Globus pallidus (tissue), 1 donor: ENCODE data around the gene NUP210.
A peak's percentile ranks its signal among the peaks of the same experiment; 100 is the strongest.
"Not testable (repeated sequence)": the region's sequence is repeated elsewhere in the genome, so short reads cannot be mapped to it uniquely, and the experiment has no call there.

ENCODE experiments used
- DNase-seq: peaks from one replicate; pipeline ENCODE4 v3.0.0-alpha.2; 2015; ENCODE audit warnings: low spot score

NUP210 gene

DNA sequence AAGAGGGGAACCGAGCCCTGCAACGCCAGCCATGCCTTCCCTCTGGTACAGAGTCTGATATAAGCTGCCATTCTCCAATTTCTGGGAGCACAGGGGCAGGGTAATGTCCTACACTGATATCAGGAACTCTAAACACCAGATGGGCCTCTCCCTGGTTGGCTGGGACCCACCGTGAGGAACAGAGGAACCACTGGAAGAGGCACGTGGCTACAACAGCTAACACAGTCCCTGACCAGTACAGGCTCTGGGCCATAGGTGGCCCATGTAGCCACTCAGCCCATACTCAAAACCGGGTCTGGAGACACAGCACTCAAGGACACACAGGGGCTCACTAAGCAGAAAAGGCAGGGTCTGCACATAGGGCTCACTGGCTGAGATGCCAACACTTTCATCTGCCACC, 13.9 kb downstream of the NUP210 start:
- DNase-seq: no peak

DNA sequence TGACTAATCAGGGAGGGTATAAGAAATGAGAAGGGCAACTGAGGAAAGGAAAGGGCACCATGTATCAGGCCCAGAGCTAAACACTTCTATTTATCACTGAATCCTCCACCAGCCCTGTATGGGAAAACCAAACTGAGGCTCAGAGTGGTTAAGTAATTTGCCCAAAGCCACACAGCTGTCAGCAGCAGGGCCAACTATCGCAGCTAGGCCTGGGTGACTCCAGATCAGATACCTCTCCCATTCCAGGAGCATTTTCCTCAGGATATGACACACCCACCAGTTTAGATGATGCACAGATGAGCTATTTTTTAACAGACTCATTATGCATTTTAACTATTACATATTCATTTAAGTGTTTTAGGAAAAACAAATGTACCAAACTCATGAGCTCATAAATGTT, 14.5 kb downstream of the NUP210 start:
- no peak for DNase-seq

DNA sequence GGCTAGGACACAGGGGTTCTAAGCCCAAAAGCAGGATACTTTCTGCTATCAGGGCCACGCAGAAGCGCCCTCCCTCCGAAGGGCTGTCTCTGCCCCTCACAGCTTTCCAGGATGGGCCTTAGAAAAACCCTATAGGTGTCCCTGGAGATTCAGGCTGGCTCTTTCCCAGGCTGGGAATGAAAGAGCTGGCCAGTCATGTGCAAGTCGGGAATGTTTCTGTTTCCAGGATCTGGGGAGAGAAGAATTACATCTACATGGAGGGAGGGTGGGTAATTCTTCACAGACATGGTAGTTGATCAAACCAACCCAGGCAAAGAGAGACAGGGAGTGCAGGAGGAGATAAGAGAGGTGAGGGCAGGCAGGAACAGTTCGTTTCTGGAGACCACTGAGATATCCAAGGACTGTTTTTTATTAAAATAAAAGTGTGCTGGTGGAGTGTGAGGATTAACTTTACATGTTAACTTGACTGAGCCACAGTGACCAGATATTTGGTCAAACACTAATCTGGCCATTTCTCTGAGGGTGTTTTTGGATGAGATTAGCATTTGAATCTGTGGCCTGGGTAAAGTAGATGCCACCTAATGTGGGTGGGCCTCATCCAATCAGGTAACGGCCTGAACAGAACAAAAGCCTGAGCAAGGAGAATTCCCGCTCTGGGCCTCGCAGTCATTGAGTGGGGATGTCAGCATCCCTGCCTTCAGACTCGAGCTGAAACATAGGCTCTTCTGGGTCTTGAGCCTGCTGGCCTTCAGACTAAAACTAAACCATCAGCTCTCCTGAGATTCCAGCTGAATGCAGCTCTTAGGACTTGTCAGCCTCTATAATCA, 15.3 kb downstream of the NUP210 start:
- no peak for DNase-seq

DNA sequence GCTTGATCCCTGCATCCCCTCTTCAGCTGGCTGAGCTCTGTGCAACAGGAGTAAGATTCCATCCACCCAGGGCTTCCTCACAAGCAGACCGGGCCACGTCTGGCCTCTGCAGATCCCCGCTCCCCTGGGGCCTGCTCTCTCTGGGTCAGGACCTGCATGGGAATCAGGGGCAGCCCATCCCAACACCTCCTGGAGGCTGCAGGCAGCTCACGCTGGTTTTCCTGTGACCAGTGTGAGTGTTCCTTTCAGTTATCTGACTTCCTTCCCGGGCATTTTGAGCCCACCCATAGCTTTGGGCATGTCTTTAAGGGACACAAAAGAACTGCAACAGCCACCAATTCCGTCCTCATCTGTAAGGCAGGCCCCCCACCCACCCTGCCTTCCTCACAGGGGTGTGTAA, 16.3 kb downstream of the NUP210 start:
- DNase-seq: no peak

DNA sequence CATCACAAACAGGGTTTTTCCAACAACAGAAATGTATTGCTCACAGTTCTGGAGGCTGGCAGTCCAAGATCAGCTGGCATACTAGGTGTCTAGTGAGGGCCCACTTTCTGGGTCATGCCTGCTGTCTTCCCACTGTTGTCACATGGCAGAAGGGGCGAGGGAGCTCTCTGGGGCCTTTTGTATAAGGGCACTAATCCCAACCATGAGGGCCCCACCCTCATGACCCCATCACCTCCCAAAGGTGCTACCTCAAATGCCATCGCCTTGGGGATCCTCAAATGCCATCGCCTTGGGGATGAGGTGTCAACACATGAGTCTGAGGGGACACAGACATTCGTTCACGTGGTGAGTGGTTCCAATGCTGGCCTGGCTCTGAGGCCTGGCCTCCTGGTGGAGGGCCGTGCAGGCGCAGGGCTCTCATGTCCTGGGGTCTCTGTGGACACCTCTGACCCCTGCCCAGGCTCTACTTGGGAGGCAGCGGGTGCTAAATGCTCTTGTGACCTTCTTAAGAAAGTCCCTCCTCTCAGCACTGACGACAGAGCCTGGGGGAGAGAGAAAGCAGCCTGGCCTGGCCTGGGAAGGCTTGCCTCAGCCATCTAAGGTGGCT, 16.8 kb downstream of the NUP210 start:
- DNase-seq: no peak

DNA sequence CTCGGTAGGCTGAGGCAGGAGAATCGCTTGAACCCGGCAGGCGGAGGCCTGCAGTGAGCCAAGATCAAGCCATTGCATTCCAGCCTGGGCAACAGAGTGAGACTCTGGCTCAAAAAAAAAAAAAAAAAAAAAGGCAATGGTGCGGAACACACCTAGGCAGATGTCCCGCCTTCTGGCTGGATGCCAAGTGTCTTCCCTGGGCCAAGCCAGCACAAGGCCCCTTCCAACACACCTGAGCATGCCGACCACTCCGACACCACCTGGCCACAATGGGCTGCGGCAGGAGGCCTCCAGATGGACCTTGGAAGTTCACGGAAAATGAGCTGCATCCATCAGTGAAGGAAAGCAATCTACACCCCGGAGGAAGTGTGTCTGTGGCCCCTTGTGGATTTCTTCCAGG, 19.0 kb downstream of the NUP210 start:
- no peak for DNase-seq

DNA sequence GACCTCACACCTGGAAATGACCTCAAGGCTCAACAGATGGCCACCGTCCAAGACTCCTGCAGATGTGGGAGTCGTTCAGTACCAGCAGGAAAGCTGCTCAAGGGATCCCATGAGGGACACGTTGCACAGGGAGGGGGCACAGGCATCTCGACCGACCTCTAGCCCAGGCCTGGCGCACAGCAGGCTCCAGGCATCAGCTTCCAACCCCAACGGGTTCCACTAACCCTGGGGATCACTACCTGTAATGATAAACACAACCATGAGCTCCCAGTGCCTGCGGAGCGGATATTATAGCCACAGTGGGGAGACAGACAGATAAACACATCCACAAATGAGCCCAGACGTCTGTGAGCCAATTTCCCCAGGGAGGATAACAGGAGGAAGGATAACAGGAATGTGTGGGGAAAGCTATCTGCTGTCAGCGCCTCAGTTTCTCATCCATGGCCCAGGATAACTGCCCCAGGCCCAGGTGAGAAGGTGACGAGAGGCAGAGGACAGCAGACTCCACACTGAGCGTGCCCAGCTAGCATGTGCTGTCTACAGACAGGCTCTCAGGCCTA, 19.9 kb downstream of the NUP210 start:
- DNase-seq: no peak

DNA sequence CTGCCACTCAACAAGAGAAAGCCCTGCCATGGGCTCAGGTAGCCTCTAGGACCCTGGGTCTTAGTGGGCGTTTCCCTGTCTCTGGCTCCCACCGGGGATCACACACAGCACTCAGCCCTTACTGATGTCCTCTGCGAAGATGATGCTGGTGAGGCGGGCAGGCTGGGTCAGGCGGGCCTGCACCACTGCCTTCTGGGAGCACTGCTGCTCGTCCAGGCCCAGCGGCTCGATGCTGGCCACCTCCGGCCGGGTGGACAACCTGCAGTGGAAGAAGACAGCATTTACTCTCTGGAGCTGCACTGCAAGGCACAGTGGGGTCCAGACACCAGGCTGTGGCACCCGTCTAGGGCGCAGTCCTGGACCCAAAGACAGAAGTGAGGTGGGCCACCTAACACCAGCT, 20.5 kb downstream of the NUP210 start:
- no peak for DNase-seq

DNA sequence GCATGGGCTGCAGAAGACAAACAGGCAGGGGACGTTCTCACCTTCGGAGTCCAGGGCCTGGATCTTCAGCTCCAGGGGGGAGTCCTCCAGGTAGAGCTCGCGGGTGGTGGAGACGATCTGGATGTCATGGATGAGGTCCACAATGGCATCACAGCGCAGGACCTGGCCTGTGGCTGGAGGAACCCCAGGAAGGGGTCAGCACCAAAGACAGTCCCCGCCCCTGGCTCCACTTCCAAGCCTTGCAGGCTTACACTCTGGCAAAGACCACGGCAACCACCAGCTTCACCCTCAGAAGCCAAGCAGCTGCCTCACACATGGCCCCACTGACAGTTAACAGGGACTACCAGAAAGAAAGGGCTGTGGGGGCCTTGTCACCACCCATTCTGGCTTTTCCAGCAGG, 22.8 kb downstream of the NUP210 start:
- DNase-seq: no peak

DNA sequence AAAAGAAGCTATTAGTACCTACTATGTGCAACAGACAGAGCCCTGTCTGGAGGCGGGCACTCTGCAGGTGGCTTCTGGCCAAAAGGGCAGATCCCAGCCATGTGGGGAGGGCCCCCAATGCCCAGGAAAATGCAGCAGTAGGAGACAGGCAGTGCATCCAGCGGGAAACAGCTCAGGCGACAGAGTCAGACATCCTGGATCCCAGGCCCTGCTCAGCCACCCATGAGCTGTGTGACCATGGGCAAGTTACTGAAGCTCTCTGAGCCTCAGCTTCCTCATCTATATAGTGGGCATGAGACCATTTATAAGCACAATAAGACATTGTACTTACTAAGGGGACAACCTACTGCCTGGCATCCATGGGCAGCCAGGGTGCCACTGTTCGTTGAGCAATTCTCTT, 25.8 kb downstream of the NUP210 start:
- no peak for DNase-seq

DNA sequence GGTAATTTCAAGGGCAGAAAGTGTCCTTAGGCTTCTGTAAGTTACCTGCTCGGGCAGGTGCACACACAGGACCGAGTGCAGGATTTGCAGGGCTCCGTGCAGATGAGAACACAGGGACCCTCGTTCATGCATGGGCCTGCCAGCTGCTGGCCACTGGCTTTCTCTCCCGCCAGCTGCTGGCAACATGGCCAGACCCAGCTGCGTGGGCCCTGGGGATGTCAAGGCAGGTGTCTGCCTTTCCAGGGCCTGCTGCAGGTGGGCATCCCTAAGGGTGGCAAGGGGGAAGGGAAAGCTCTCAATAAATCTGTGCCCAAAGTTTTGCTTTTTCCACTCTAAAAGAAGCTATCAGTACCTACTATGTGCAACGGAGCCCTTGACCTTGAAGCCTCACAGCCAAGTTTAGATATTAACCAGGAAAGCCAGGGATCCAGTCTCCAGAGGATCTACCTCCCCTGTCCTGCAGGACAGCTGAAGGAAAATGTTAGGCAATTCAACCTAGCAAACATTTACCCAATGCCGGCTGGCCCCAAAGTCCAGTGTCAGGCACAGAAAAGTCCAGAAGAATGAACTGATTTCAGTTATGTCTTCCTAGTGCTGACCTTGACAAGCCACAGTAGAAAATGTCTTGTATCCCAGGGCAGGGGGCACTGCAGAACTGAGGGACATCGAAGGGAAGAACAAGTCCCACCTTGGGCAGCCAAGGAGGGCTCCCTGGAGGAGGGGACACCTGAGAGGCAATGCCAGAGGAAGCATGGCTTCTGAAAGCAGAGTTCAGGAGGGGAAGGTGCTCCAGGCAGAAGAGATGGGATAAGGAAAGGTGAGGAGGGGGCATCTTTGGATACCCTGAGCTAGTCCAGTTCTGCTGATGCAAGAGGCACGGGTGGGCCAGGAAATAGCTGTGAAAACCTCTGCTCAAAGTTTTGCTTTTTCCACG, 26.4 kb downstream of the NUP210 start:
- DNase-seq: no peak

DNA sequence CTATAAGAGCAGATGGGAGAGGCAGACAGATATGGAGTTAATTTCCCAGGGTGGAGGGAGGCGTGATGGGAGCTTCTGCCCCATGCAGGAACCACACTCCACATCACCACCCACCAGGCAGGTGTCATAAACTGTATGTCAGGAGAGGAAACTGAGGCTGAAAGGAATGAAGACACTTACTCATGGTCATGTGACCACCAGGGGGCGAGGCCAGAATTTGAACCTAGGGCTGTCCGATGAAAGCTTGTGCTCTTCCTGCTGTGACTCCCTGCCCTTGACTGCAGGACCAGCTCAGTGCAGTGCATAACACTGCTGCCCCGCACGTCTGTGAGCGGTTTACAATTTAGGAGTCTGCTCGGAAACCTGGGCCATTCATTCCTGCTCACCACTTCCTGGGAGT, 28.8 kb downstream of the NUP210 start:
- no peak for DNase-seq

DNA sequence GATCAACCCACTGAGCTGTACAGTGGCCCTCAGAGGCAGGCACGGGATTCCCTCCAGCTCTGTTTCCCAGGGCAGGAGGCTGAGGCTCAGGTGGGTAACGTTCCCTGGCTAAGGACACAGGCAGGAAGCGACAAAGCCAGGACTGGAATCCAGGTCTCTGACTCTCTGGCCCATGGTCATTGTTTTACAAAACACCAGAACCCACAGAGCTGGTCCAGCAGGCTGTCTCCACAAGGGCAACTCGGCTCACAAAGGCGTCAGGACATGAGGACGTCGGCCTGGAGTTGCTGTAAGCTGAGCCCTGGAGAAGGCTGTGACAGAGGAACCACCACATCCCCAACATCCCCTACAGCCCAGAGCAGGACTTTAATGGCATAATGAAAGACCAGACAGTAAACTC, 30.7 kb downstream of the NUP210 start:
- DNase-seq: no peak

DNA sequence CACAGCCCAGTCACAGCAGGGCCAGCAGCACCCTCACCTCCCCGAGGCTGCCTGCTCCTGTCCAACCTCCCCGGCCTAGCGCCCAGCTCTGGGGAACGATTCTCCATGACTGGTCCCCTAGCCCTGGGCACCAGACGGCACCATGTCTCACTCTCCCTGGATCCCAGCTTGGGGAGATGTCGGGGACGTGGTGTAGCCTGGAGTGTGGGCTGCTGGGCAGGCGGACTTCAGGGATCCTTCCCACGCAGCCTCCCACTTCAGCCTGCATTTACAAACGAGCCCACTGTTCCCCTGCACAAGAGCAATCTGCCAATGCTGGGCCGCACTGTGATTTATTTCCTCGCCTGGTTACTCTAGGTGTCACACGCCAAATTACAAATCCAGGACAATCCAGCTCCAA, 31.3 kb downstream of the NUP210 start:
- DNase-seq: no peak

DNA sequence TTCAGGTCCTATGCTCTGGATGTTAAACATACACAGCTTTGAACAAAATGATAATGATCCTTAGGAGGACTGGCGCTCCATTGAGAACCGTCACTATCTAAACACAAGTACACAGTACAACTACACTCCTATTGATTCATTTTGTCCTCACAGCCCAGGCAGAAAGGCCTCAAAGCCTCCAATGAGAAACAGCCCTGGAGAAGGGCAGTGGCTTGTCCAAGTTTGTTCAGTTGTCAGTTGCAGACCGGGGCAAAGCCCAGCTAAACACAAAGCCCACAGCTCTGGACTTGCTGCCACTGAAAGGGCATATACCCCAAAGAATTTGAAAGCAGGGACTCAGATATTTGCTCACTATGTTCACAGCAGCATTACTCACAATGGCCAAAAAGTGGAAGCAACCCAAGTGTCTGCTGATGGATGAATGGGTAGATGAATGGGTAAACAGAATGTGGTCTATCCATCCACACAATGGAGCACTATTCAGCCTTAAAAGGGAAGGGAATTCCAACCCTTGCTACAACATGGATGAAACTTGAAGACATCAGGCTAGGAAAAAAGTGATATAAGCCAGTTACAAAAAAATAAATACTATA, 34.7 kb downstream of the NUP210 start:
- DNase-seq: peak; percentile 79

DNA sequence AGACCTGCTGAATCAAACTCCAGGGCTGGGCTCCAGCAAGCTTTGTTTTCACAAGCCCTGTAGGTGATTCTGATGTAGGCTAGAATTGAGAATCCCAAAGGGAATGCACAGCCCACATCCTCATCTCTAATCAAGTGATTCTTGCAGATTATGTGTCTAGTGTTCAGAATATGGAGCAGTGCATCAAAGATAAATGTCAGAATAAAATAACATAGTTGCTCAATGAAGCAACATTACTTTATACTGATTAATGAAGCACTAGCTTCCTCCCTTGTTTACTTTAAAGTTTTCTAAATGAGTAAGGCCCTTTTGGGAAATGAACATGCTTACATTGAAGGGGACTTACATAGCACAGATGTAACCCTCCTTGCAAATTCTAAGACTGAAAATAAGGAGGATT, 39.2 kb downstream of the NUP210 start:
- DNase-seq: no peak

DNA sequence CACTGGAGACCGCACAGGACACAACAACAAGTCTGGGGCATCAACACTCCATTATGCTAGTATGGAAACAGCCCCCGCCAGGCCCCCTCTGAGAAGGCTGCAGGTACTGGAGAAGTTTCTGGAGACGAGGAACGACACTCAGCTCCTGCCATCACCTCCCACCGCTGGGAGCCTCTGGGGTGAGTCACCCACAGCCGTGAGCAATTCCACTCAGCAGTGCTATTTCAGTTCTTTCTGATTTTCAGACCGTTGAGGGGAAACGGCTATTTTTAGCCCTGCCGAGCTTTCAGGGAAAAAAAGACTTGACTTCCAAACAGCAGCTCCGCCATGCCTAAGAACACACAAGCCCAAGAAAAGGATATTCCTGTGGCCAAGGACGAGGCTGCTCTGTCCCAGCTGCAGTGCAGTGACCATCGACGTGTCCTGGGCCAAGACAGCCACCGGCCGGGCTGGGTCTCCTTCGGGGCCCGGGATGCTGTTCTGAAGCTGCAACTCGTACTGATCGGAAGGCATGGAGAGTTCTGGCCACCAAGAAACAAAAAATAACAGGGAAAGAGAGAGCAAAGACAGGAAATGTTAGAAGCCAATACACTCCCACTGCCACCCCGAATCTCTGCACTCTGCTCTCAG, 40.8 kb downstream of the NUP210 start:
- DNase-seq: peak; percentile 21

DNA sequence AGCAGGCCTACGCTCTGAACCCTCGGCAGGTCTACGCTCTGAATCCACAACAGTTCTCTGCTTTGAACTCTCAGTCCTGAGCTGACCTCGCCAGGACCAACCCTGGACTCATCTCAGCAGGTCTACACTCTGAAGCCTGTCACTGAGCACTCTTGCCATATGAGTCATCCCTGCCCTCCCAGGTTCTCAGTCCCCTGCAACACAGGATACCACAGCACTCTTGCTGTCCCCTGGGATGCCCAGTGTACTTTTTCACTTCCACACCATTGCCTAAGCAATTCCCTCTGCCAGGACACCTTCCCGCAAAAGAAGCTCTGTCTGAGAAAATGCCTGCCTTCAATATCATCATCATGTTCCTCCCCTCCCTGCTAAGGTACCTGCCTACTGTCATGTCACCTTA, 42.0 kb downstream of the NUP210 start:
- no peak for DNase-seq

DNA sequence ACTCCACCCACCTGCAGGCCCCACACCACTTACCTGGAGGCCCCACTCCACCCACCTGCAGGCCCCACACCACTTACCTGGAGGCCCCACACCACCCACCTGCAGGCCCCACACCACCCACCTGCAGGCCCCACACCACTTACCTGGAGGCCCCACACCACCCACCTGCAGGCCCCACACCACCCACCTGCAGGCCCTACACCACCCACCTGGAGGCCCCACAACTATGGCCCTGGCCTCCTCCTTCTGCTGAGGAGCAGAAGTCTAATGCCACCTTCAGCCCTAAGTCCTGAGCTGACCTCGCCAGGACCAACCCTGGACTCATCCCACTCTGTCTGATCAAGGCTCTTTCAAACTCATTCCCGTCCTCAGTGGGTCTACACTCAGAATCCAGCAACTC, 42.4 kb downstream of the NUP210 start:
- not testable (repeated sequence) for DNase-seq

DNA sequence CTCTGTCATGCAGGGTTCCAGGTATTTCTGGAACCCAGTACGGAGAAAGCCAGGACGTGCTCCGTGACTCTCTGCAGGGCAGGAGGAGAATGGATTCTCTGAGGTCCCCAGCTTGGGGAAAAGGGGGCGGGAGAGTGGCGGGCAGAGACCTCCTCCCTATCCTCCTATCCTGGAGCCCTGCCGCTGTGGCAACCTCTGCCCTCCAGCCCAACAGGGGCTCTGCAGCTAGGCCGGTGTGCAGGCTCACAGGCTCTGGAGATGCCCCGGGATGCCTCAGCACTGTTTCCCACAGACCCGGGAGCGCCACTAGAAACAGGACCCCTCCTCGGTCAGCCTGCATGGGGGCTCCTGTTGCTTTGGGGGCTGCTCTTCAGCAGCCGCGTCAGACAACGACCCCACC, 43.1 kb downstream of the NUP210 start:
- DNase-seq: no peak

DNA sequence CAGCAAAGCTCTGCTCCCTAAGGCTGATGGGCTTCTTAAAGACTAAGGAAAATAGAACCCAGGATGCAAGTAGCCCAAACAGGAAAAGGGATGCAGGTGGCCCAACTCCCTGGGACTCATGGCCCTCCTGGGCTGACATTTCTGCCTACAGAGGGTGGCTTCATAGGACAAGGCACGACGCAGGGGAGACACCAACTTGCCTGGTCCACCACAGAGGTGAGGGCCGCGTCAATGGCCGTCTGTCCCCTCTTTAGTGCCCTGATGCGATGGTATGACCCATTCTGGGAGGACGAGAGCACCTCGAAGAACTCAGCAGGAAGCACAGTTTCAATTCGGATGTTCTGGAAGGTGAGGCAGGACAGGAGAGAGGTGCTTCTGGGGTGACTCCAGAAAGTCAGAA, 44.0 kb downstream of the NUP210 start:
- no peak for DNase-seq

DNA sequence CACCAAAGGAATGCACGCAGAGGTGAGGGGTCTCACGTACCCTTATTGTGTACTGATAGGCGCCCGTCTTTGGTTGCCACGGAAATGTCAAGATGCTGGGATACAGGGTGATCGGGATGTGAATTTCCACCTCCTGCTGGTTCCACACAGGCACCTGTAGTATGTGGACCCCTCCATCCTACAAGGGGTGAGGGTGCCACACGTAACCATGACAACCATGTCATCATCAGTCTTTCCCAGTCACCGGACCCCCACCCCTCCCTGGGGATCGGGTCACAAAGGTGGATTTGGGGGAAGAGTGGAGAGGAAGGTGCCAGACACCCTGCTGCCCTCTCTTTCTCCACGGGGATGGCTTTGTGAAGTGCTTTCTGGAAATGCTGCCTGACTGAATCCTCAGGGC, 44.7 kb downstream of the NUP210 start:
- DNase-seq: no peak
